IMR-90 (cell line): ENCODE measurements around the gene CDKAL1.

Experiments used
- CEBPB ChIP-seq: IDR thresholded peaks from 2 replicates; pipeline ENCODE4 v1.6.1; 2012; ENCODE audit warnings: low read depth, low read length, improper control_type of control experiment
- CTCF ChIP-seq: conservative IDR thresholded peaks from 2 replicates; pipeline ENCODE4 v1.5.1; 2012; ENCODE audit warnings: mild to moderate bottlenecking, low read depth, low read length, improper control_type of control experiment
- ELK1 ChIP-seq: fragments of 150-350 bp; IDR thresholded peaks from 2 replicates; pipeline ENCODE4 v1.6.1; 2016; ENCODE audit warnings: low read depth, mild to moderate bottlenecking, low read length, moderate library complexity, borderline replicate concordance
- MAFK ChIP-seq: IDR thresholded peaks from 2 replicates; pipeline ENCODE4 v1.6.1; 2012; ENCODE audit warnings: low read depth, low read length, improper control_type of control experiment
- MAZ ChIP-seq: IDR thresholded peaks from 2 replicates; pipeline ENCODE4 v1.6.1; 2012; ENCODE audit warnings: low read depth, mild to moderate bottlenecking, low read length, improper control_type of control experiment, moderate library complexity, borderline replicate concordance
- POLR2A ChIP-seq: IDR thresholded peaks from 2 replicates; pipeline ENCODE4 v1.6.1; 2012; ENCODE audit warnings: mild to moderate bottlenecking, low read depth, low read length
- RAD21 ChIP-seq: IDR thresholded peaks from 2 replicates; pipeline ENCODE4 v1.6.1; 2012; ENCODE audit warnings: low read length, improper control_type of control experiment
- RFX5 ChIP-seq: IDR thresholded peaks from 2 replicates; pipeline ENCODE4 v1.8.0; 2012; ENCODE audit warnings: low read depth, mild to moderate bottlenecking, low read length, moderate library complexity
- SMC3 ChIP-seq: fragments of 150-350 bp; IDR thresholded peaks from 2 replicates; pipeline ENCODE4 v1.6.1; 2016; ENCODE audit warnings: low read depth, mild to moderate bottlenecking, antibody characterized with exemption, low read length, moderate library complexity

GRCh38 chr6:21075986-21076385 lies 541.7 kb downstream of the CDKAL1 start:
- TF ChIP-seq CTCF (no peak), POLR2A (no peak), CEBPB (no peak), MAZ (no peak), RFX5 (no peak), RAD21 (no peak), MAFK (no peak), ELK1 (no peak), SMC3 (no peak)
